Osteoblast (primary cell): ENCODE results near the gene PLA2G4B. TPM values are rescaled to one million over a fixed set of nuclear protein-coding genes. Genes with fewer than 3 reads are reported as not detected.

Source experiments
- DNase-seq: peaks from one replicate; pipeline ENCODE4 v3.0.0; 2011; ENCODE audit warnings: low spot score, mixed read lengths; ENCODE audit not compliant: insufficient read length; ENCODE audit errors: missing footprints
- H2AFZ ChIP-seq: 2 replicates; pipeline ENCODE4 v1.6.0; 2011; ENCODE audit warnings: mild to moderate bottlenecking, low read length
- H3K27ac ChIP-seq: 2 replicates; pipeline ENCODE4 v1.5.1; 2011; ENCODE audit warnings: mild to moderate bottlenecking, low read depth, low read length, moderate library complexity
- H3K27me3 ChIP-seq: 2 replicates; pipeline ENCODE4 v1.6.0; 2012; ENCODE audit warnings: mild to moderate bottlenecking, control low read depth, inconsistent platforms, low read length, moderate library complexity; ENCODE audit not compliant: insufficient read depth
- H3K36me3 ChIP-seq: 2 replicates; pipeline ENCODE4 v1.5.1; 2011; ENCODE audit warnings: mild to moderate bottlenecking, low read length, control low read depth, moderate library complexity; ENCODE audit not compliant: insufficient read depth
- H3K4me1 ChIP-seq: 2 replicates; pipeline ENCODE4 v1.5.1; 2011; ENCODE audit warnings: mild to moderate bottlenecking, low read length, control low read depth, moderate library complexity; ENCODE audit not compliant: insufficient read depth
- H3K4me2 ChIP-seq: 2 replicates; pipeline ENCODE4 v1.6.0; 2011; ENCODE audit warnings: mild to moderate bottlenecking, low read length; ENCODE audit not compliant: insufficient read depth
- H3K4me3 ChIP-seq: fragments of 200-600 bp; sonication (generic); 3 replicates; pipeline ENCODE4 v1.5.1; 2012; ENCODE audit warnings: mild to moderate bottlenecking, low read length, inconsistent platforms; ENCODE audit not compliant: insufficient read depth
- H3K79me2 ChIP-seq: 2 replicates; pipeline ENCODE4 v1.6.0; 2012; ENCODE audit warnings: mild to moderate bottlenecking, low read length, control low read depth, inconsistent platforms; ENCODE audit not compliant: insufficient read depth
- H3K9me3 ChIP-seq: 2 replicates; pipeline ENCODE4 v1.5.1; 2011; ENCODE audit warnings: low read depth, low read length, control low read depth
- H4K20me1 ChIP-seq: 2 replicates; pipeline ENCODE4 v1.6.0; 2012; ENCODE audit warnings: mild to moderate bottlenecking, low read length, control low read depth; ENCODE audit not compliant: insufficient read depth
- CTCF ChIP-seq: IDR thresholded peaks from 2 replicates; pipeline ENCODE4 v1.5.1; 2011; ENCODE audit warnings: mild to moderate bottlenecking, low read depth, low read length, moderate library complexity; ENCODE audit errors: extremely low read depth
- total RNA-seq: library from RNA; depleted of rRNA; stranded (reverse); fragments of >200 nt; gene quantifications from 2 replicates; pipeline ENCODE4 v1.2.3, GENCODE V29; 2012

The PLA2G4B gene
- total RNA-seq, 1 donor: 0.72 TPM

GRCh38 chr15:41869770-41870688 lies 31.4 kb downstream of the PLA2G4B start:
- Histone ChIP-seq H3K9me3 (no peaks in the 10 kb centered on the region), H3K4me1 (peaks cover 7% of the 10 kb centered on the region), H3K36me3 (no peaks in the 10 kb centered on the region), H3K27me3 (peaks cover 4% of the 10 kb centered on the region), H3K4me3 (no peak overlapping the region), H4K20me1 (no peaks in the 10 kb centered on the region), H3K79me2 (no peaks in the 10 kb centered on the region), H3K27ac (no peak overlapping the region), H3K4me2 (peak overlapping the region; percentile 29), H2AFZ (no peak overlapping the region)
- no peak for TF ChIP-seq CTCF
- no peak for DNase-seq

GRCh38 chr15:41870689-41871081 lies 32.0 kb downstream of the PLA2G4B start:
- Histone ChIP-seq H3K4me3 (no peak overlapping the region), H3K36me3 (no peaks in the 10 kb centered on the region), H3K79me2 (no peaks in the 10 kb centered on the region), H3K9me3 (no peaks in the 10 kb centered on the region), H3K27ac (no peak overlapping the region), H2AFZ (no peak overlapping the region), H3K27me3 (peaks cover 4% of the 10 kb centered on the region), H3K4me2 (peak overlapping the region; percentile 29), H3K4me1 (peaks cover 7% of the 10 kb centered on the region), H4K20me1 (no peaks in the 10 kb centered on the region)
- no peak for TF ChIP-seq CTCF
- peak; percentile 98 for DNase-seq

GRCh38 chr15:41871175-41871905 lies 32.7 kb downstream of the PLA2G4B start:
- H3K27ac ChIP-seq: no peak overlapping the region
- H3K36me3 ChIP-seq: no peaks in the 10 kb centered on the region
- no peaks in the 10 kb centered on the region for H3K79me2 ChIP-seq
- no peaks in the 10 kb centered on the region for H4K20me1 ChIP-seq
- peaks cover 7% of the 10 kb centered on the region for H3K4me1 ChIP-seq
- no peak overlapping the region for H2AFZ ChIP-seq
- TF ChIP-seq CTCF: no peak
- no peak overlapping the region for H3K4me3 ChIP-seq
- no peaks in the 10 kb centered on the region for H3K9me3 ChIP-seq
- no peak for DNase-seq
- H3K4me2 ChIP-seq: no peak overlapping the region
- peaks cover 4% of the 10 kb centered on the region for H3K27me3 ChIP-seq
